CD4-positive, alpha-beta T cell treated with Interleukin-6 at 100 ng/mL for 8 hours (primary cell): ENCODE results near the gene CELA2B.

Experiments used
- DNase-seq: peaks from one replicate; pipeline ENCODE4 v3.0.0-alpha.2; 2020; ENCODE audit warnings: mixed read lengths, low spot score

Gene CELA2B

DNA sequence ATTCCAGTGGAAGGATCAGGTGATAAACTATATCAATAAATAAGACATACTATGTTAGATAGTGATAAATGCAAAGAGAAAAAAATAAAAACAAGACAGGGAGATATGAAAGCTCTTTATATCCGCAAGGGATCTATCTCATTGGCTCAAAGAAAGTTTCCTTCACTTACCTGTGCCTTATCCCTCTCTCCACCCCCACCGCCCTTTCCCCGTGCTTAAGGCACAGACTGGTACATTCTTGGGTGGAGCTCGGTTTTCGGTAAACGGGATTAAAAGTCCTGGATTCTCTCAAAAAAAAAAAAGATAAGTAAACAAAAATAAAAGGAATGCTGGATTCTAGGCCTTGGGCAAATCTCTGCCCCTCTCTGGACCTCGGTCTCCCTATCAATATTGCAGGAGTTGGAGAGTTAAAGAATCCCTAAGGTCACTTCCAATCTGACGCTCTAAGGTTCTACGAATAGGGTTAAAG lies 50.2 kb downstream of the CELA2B start:
- DNase-seq, result no peak

DNA sequence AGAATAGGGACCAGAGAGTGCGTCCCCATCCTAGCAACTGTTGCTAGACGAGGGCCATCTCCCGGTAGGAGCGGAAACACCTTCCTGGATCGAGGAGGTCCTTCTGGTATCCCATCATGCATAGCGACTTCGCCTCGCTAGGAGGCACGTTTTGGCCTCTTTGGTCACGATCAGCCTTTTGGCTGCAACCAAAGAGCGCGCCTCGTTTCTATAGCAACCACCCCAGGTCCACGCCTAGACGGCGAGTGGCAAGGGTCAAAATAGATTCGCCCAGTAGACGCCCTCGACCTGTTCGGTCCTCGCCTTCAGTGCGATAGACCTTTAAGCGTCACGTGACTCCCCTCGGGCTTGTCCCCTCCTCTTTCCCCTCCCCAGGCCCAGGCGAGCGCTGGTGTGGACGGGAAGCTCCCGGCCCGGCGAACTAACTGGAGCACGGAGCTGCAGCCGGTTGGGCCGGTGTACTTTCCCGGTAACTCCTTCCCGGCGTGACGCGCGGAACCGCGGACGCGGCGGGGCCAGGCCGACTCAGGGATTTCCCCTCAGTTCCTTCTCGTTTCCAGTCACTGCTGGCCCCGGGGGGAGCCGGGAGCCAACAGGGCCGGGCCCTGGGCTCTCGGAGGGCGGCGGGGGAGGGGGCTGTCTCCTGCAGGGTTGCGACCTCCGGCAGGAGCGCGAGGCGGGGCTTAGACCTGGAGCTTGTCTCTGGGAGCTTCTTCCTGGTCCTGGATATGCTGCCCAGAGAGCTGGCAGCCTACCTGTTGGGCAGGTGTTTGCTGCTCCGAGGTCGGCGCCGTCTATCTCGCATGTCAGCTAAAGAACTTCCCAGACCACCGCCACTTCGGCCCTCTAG lies 50.8 kb downstream of the CELA2B start, which contains the start of gene DNAJC16:
Gene DNAJC16, plus strand, starts transcription at position 359 of the 850 bp plus-strand sequence. CDS start 2,258 bp downstream, outside the sequence.
- DNase-seq, result peak; percentile 99

DNA sequence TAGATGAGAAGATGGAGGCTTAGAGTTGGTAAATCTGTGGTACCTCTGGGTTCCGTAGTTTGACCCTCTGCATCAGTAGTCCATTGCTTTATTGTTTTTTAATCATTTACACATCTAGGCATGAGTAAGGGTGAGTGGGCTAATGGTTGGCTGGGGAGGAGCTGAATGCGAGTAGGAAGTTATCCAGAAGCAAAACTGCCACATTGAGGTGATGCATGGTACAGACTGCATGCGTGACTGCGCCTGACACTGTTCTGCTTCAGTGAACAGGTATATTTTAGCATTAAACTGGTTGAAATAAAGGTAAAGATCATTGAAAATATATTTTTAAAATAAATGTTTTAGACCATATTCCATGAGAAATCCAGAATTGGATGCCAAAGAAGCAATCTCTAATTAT lies 55.1 kb downstream of the CELA2B start:
- no peak for DNase-seq

DNA sequence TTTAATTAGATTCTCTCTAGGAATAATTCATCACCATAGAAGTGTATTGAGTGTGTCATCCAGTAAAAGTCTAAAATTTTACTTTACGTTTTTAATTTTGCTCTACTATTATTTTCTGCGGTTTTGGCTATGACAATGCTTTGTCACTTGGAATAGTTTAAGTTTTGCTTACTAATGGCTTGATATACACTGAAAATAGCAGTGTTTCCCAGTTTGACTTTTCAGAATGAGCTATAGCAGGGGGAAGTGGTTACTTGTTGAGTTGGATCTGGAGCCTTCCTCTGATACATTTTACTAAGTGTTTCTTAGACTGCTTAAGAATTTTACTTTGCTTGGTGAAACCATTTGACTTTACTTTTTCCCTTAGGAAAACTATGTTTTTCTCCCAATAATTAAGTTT lies 55.8 kb downstream of the CELA2B start:
- DNase-seq, result no peak

DNA sequence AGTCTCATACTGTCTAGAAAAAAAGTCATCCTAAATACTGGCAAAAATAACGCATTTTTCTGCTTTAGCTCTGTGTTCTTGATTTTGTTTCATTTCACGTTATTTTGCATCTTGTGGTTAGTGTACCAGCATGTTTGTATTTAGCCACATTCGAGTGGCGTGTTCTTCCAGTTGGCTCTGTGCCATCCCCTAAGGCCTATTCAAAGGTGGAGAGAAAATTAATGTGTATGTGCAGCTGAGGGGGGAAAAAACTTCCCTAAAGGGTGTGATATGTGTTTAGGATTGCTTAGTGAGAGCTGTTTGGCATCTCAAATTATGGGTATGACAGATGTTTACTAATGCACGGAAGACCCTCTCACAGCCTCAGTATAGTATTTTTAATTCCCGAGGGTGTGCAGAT lies 62.9 kb downstream of the CELA2B start:
- DNase-seq, result no peak

DNA sequence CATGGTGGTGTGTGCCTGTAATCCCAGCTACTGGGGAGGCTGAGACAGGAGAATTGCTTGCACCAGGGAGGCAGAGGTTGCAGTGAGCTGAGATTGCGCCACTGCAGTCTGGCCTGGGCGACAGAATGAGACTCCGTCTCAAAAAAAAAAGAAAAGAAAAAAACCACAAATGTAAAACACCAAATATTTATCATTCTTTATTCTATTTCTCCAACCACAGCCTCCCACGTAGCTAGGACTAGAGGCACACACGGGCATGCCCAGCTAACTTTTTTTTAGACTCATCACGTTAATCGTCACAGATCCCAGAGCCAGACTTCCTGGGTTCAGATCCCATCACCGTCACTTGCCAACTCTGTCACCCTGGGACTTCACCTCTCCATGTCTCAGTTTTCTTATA lies 64.3 kb downstream of the CELA2B start:
- DNase-seq, result no peak
